Fibroblast of lung (primary cell): ENCODE data around the gene NRF1.

Experiments used
- CTCF ChIP-seq, 2 donors: IDR thresholded peaks in 1 of 2; conservative IDR thresholded peaks in 1 of 2; 1 replicate in 1 of 2; 2 replicates in 1 of 2; pipeline ENCODE4 v1.5.1; 2011 to 2012; ENCODE audit warnings: low read length in 2 of 2, control low read depth in 1 of 2, inconsistent platforms in 1 of 2, low read depth in 1 of 2, mild to moderate bottlenecking in 1 of 2
- EZH2 ChIP-seq: IDR thresholded peaks from 2 replicates; pipeline ENCODE4 v1.5.1; 2012; ENCODE audit warnings: low read length, control low read depth, mild to moderate bottlenecking; ENCODE audit errors: missing control alignments

DNA sequence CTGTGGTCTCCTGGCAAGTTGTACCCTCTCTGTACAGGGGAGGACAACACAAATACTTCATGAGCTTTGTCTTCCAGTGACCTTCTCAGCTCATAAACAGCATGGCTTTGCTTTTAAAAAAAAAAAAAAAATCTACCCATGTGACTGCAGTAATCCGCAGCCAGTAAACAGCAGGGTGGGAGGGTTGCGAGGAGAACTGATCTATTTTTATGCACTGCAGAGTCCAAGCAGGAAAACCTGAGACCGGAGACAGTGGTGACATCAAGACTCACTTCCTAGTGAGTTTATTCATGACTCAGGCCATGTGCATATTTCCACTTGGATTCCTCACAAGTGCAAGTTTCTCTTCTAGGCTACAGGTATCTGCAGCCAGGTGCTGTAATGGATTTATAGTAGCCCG lies 127.9 kb downstream of the NRF1 start:
- TF ChIP-seq CTCF (conservative IDR thresholded peaks at IDR 0.05 in 1 of 2, IDR thresholded peaks at IDR 0.05 in 1 of 2; ENCODE audit: low read depth in 1 of 2, low read length in 2 of 2) (no peak), EZH2 (no peak)
